ENCODE results near the gene ATG4B.

The ATG4B gene

DNA sequence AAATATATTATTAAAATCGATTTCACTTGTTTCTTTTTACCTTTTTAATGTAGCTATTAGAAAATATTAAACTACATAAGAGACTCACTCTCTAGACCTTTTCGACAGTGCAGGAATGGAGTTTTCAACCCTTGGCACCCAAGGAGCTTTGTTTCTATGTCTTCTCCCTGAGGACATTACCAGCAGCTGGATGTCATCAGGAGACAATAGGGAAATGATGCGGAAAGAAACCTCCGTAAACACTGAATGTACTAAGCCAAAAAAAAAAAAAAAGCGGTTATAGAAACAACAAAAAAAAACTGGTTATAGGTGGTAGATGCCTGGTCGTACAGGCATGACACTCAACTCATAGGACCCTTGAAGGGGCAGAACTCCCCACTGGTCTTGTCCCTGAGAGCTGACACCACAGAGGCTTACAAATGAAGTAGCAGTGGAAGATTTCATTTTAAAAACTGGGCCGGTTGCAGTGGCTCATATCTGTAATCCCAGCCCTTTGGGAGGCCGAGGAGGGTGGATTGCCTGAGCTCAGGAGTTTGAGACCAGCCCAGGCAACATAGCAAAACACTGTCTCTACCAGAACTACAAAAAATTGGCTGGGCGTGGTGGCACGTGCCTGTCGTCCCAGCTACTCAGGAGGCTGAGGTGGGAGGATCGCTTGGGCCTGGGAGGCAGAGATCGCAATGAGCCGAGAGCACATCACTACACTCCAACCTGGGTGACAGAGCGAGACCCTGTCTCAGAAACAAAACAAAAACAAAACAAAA, 24.3 kb upstream of the ATG4B start:
- no peak for DNase-seq

- DNase-seq = no peak
These were observed 22.5 kb upstream of the ATG4B start for GRCh38 chr2:241615041-241615440.

DNA sequence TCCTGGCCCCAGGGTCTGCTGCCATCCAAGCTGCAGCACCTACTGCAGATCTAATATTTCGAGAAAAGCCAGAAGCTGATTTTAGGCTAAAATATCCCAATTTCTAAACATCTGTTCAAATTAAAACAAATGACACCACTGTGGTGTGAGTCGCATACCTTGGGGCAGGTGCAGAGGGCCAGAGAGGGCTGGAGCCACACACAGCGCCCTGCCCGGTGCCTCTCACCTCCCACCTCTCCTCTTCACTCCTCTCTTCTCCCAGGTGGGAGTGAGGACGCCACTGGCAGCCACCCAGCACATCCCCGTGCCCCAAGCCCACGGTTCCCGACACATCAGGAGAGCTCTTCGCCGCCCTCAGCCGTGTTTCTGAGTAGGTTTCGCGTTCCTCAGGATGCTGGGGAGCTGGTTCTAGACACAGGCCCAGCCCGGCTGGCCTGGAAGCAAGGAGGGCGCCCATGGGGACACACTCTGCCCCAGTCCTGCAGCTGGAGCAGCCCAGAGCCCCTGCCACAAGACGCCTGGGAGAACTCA, 21.9 kb upstream of the ATG4B start:
- DNase-seq = no peak

DNA sequence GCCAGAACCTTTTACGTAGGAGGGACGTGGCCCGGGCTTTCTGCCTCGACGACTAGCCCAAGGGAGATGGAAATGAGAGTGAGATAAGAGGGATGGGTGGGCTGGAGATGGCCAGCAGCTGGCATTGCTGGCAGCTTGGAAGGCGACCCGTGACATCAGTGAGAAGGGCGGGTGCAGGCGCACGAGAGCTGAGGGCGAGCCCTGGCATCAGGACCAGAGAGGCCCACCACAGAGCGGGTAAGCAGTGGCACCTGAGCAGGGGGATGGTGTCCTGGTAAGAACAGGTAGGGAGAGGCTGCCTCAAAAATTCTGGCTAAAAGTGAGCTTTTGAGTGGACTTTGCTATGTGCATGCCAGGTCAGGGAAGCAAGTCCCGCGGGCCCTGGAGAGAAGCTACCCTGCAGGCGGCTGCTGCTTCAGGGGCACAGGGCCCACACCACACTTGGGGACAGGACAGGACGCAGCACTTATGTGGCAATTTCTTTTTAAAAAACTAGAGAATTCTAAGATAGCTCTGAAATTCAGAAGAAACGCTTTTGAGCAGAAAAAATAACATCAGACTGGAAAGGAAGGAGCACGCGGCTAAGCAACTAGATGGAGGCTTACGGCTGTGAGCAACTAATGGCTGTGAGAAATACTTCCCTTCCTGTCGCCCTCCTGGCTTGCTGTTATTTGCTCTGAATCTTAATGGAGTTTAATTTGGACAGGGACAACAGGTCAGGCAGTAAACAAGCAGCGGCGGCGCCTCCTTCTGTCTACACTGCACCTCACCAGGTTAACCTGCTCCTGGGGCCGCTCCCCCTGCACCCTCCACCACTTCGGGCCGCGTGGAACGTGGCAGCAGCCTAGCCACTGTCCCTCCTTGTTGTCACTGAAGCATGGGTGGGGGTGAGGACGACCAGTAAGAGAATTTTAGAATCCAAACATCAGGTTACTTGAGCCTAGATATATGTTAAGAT, 21.0 kb upstream of the ATG4B start:
- DNase-seq = no peak

DNA sequence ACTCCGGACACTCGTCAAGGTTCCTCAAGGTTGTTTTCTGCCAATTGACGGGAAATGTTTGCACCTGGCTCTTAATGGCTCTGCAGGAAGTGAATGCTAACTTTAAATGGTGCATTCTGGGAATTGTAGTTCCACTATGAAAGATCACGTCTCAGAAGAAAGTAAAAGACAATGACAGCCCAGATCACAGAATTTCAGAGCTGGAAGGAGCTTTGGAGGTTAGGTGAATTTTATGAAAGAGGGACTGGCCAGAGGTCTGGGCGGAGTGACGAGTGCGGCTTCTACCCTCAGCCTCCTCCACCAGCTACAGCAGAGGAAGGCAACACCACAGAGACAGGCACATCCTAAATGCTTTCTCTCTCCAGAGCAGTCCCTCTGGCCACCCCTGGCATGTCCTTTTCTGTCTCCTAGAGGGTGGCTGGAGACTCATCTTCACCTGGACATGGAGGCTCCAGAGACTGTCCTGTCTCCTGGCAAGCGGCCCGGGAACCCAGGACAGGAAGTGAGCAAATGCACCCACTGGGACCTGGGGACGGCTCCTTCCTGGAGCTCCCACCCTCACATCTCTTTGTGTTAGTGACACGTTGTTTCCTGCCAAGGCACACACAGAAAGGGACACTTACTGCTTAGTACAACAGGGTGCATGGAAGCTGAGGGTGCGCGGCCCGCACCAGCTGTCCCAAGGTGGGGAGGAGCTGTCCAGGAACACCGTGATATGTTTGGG, 19.9 kb upstream of the ATG4B start:
- peak in 2 of 3 donors; percentile 20 to 41 for DNase-seq

DNA sequence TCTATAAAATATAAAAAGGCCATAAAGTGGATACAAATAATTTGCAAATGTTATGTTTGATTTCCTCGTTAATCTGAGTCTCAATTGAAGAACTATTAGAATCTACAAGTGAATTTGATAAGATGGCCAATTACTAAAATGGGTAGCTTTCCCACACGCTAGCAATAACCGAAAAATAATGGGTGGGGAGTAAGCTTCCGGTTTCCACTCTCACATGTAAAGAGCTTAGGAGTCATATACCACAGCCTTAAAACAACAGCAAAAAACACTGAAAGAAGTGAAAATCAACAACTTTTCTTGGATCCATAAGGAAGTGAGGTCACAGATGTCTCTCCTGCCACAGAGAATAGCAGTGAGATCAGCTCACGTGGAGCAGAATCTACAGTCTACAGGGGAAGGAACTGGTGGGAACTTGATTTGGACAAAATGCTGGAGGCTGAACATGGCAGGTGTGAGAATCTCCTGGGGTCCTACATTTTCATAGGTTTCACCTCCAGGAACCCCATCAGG, 19.1 kb upstream of the ATG4B start:
- DNase-seq = peak in 2 of 3 donors; percentile 20 to 22

GRCh38 chr2:241618829-241619228, 18.7 kb upstream of the ATG4B start:
- no peak for DNase-seq

DNA sequence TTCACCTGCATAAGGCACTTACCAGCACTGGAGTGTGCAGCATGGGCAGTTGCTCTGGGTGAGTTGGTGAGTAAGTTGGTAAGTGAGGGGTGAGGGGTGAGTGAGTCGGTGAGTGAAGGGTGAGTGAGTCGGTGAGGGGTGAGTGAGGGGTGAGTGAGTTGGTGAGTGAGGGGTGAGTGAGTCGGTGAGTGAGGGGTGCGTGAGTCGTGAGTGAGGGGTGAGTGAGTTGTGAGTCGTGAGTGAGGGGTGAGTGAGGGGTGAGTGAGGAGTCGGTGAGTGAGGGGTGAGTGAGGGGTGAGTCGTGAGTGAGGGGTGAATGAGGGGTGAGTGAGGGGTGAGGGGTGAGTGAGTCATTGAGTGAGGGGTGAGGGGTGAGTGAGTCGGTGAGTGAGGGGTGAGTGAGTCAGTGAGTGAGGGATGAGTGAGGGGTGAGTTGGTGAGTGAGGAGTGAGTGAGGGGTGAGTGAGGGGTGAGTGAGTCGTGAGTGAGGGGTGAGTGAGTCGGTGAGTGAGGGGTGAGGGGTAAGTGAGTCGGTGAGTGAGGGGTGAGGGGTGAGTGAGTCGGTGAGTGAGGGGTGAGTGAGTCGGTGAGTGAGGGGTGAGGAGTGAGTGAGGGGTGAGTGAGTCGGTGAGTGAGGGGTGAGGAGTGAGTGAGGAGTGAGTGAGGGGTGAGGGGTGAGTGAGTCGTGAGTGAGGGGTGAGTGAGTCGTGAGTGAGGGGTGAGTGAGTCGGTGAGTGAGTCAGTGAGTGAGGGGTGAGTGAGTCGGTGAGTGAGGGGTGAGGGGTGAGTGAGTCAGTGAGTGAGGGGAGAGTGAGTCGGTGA, 17.7 kb upstream of the ATG4B start:
- no peak for DNase-seq

GRCh38 chr2:241620419-241620769, 17.1 kb upstream of the ATG4B start:
- DNase-seq = peak; percentile 55 to 69 (median 61)

- no peak for DNase-seq
These were observed 9.8 kb upstream of the ATG4B start for GRCh38 chr2:241627675-241628074.

DNA sequence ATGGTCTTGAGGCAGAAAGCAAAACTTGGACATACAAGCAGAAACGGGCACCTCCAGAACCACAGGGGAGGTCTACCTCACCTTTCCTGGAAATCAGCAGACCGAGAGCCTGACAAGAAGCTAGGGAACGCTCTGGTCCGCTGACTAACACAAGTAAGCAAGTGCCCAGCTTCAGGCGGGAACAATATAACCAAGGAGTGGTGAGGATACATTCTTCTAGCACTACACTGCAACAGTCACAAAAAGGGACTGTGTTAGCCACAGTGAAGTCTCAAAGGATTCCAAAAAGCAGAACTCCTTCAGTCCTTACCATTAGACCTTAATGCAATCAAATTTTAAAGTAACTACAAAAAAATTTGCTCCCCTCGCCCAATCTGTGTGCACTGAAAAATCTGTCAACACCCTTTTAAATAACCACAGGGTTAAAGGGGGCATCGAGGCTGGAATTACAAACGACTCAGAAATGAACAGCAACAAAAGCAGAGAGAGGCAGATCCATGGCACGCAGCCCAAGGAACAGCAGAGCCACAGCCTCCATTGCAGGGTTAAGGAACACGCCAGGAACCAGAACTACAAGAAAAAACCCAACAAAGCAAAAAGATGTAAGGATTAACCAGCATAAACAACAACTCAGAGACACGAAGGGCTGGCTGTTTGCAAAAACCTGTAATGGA, 7.6 kb upstream of the ATG4B start:
- DNase-seq = no peak

- DNase-seq = no peak
These were observed 4.8 kb upstream of the ATG4B start for GRCh38 chr2:241632478-241633325.

- DNase-seq = no peak
These were observed 3.9 kb upstream of the ATG4B start for GRCh38 chr2:241633561-241633960.

GRCh38 chr2:241635756-241636155, 1.7 kb upstream of the ATG4B start:
- no peak for DNase-seq

GRCh38 chr2:241636182-241637017, 1.1 kb upstream of the ATG4B start:
- DNase-seq = peak; percentile 28 to 67 (median 51)

DNA sequence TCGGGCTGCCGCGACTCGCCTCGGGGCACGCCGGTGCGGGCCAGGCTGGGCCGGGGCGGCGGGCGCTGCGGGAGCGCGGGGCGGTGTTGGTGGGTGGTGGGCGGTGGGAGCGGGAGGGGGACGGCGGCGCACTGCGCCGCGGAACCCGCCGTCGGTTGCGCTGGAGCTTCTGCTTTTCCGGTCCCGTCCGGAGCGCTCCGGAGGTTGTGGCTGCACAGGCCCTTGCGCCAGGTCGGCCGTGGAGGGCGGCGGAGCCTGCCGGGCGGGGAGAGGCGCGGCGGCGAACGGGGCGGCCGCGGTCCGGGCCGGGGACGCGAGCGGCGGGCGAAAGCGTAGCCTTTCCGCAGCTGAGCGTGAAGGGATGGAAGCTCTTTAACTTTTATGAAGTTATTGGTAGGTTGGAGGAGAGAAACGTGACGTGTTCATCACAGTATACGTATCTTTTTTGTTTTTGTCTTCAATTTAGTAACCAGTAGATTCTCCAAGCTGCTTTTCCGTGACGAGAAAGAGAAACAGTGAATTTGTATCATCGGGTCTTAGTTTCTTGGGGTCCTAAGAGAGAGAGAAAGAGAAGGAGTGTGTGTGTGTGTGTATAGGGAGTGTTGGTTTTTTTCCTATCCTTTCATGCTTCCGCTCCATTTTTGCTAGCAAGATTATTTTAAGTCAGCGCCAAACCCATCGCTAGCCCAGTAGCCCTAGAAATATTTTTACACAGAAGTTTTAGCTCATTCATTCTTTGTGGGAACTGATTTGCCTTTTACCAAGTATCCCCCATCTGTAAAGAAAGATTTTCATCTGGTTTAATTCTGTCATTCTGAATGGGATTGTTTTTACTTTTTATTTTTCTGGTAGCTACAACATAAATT, 535 bp downstream of the ATG4B start:
- DNase-seq = peak; percentile 65 to 80 (median 68)

- no peak for DNase-seq
These were observed 1.4 kb downstream of the ATG4B start for GRCh38 chr2:241638940-241639339.

DNA sequence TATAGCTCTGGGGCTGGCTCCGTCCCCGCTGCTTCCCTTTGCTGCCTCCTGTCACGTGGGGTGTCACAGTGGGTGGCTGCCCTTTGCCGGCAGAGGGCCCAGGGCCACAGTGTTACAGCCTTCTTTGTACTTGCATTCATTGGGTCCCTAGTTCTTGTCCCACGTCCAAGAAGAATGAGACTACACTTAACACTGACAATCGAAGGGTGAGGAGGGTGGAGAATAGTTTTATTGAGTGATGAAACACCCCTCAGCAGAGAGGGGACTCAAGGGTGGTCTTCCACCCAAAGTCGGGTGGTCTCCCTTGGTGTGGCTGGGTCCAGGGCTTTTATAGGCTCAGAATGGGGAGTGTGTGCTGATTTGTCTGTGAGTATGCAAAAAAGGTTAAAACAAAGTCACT, 1.9 kb downstream of the ATG4B start:
- no peak for DNase-seq

All from suppressor macrophage treated with lipopolysaccharide for 1 hour (primary cell).